ENCODE data around the gene SLC1A1.
A peak's percentile ranks its signal among the peaks of the same experiment; 100 is the strongest.

SLC1A1 gene

GRCh38 chr9:4508907-4509589 lies 18.8 kb downstream of the SLC1A1 start:
- H3K4me3 ChIP-seq (ENCODE audit: low read depth, low read length) = no peak overlapping the region
- no peak for TF ChIP-seq CTCF (conservative IDR thresholded peaks at IDR 0.05; ENCODE audit: low read depth, low read length)
- peak; percentile 73 for DNase-seq (ENCODE audit: low read depth)

GRCh38 chr9:4509590-4509984 lies 19.3 kb downstream of the SLC1A1 start:
- H3K4me3 ChIP-seq (ENCODE audit: low read depth, low read length) = no peak overlapping the region
- no peak for DNase-seq (ENCODE audit: low read depth)
- TF ChIP-seq CTCF (conservative IDR thresholded peaks at IDR 0.05; ENCODE audit: low read depth, low read length) = no peak

GRCh38 chr9:4510546-4511322 lies 20.5 kb downstream of the SLC1A1 start:
- TF ChIP-seq CTCF (conservative IDR thresholded peaks at IDR 0.05; ENCODE audit: low read depth, low read length) = no peak
- no peak for DNase-seq (ENCODE audit: low read depth)

GRCh38 chr9:4514252-4515128 lies 24.2 kb downstream of the SLC1A1 start:
- no peak for DNase-seq (ENCODE audit: low read depth)
- TF ChIP-seq CTCF (conservative IDR thresholded peaks at IDR 0.05; ENCODE audit: low read depth, low read length) = no peak
- H3K4me3 ChIP-seq (ENCODE audit: low read depth, low read length) = no peak overlapping the region

More at GRCh38 chr9:4510546-4511322, 20.5 kb downstream of the SLC1A1 start:
- H3K4me3 ChIP-seq (ENCODE audit: low read depth, low read length) = no peak overlapping the region

- no peak for TF ChIP-seq CTCF (conservative IDR thresholded peaks at IDR 0.05; ENCODE audit: low read depth, low read length)
- DNase-seq (ENCODE audit: low read depth) = peak; percentile 41
- H3K4me3 ChIP-seq (ENCODE audit: low read depth, low read length) = no peak overlapping the region
These were observed 25.7 kb downstream of the SLC1A1 start for GRCh38 chr9:4515958-4516375.

GRCh38 chr9:4517274-4517673 lies 27.0 kb downstream of the SLC1A1 start:
- peak; percentile 73 for DNase-seq (ENCODE audit: low read depth)
- no peak for TF ChIP-seq CTCF (conservative IDR thresholded peaks at IDR 0.05; ENCODE audit: low read depth, low read length)
- H3K4me3 ChIP-seq (ENCODE audit: low read depth, low read length) = no peak overlapping the region

Data from choroid plexus epithelial cell (primary cell).